ENCODE results near the gene MN1. TPM values are rescaled to one million over a fixed set of nuclear protein-coding genes. Genes with fewer than 3 reads are reported as not detected.

The MN1 gene
- total and polyA plus RNA-seq, 7 donors, result 4.3 to 39.3 (median 17.6) TPM

- peak; percentile 83 to 90 (median 85) for ATAC-seq
- Histone ChIP-seq H3K27ac (peak overlapping the region; percentile 94), H3K27me3 (ENCODE audit: insufficient read depth in 3 of 3, low read length in 2 of 3) (no peaks in the 10 kb centered on the region), H3K9me3 (no peaks in the 10 kb centered on the region), H3K4me1 (peaks cover 52% of the 10 kb centered on the region), H3K36me3 (ENCODE audit: insufficient read depth in 1 of 2, low read depth in 1 of 2) (no peaks in the 10 kb centered on the region), H3K4me3 (peak overlapping the region; percentile 35)
- TF ChIP-seq CTCF (IDR thresholded peaks at IDR 0.05), result no peak
- DNase-seq, result peak; percentile 83 to 94
- WGBS, 3 donors, result 36 to 47% (median 37%) methylated on average over 13 of the region's 13 CpGs
- intact Hi-C loops (cut with DNase I), result loop anchor here in 1 of 2 donors (5.0 kb wide), 1 partner anchor 60 kb away; no protein-coding TSS in a partner anchor
These were observed 19.5 kb downstream of the MN1 start for GRCh38 chr22:27782088-27782487.

GRCh38 chr22:27780161-27780575 lies 21.4 kb downstream of the MN1 start:
- H3K4me3 ChIP-seq, result no peak overlapping the region
- no peaks in the 10 kb centered on the region for H3K27me3 ChIP-seq (ENCODE audit: insufficient read depth in 3 of 3, low read length in 2 of 3)
- peaks cover 49% of the 10 kb centered on the region for H3K4me1 ChIP-seq
- no peaks in the 10 kb centered on the region for H3K9me3 ChIP-seq
- H3K27ac ChIP-seq, result peak overlapping the region; percentile 94
- intact Hi-C loops (cut with DNase I), result loop anchor here in 1 of 2 donors (5.0 kb wide), 1 partner anchor 58 kb away; no protein-coding TSS in a partner anchor
- TF ChIP-seq CTCF (IDR thresholded peaks at IDR 0.05), result no peak
- no peaks in the 10 kb centered on the region for H3K36me3 ChIP-seq (ENCODE audit: insufficient read depth in 1 of 2, low read depth in 1 of 2)
- no peak for DNase-seq
- no peak for ATAC-seq
- 27 to 40% (median 29%) methylated on average over 9 of the region's 9 CpGs for WGBS, 3 donors

- TF ChIP-seq CTCF (IDR thresholded peaks at IDR 0.05), result no peak
- DNase-seq, result no peak
- no peaks in the 10 kb centered on the region for H3K36me3 ChIP-seq (ENCODE audit: insufficient read depth in 1 of 2, low read depth in 1 of 2)
- no peak for ATAC-seq
- intact Hi-C loops (cut with DNase I), result loop anchor here in 1 of 2 donors (5.0 kb wide), 1 partner anchor 57 kb away; no protein-coding TSS in a partner anchor
- peak overlapping the region; percentile 94 for H3K27ac ChIP-seq
- H3K9me3 ChIP-seq, result no peaks in the 10 kb centered on the region
- H3K4me3 ChIP-seq, result no peak overlapping the region
- 6 to 31% (median 11%) methylated on average over 3 of the region's 3 CpGs for WGBS, 3 donors
- H3K27me3 ChIP-seq (ENCODE audit: insufficient read depth in 3 of 3, low read length in 2 of 3), result no peaks in the 10 kb centered on the region
- peaks cover 53% of the 10 kb centered on the region for H3K4me1 ChIP-seq
These were observed 21.9 kb downstream of the MN1 start for GRCh38 chr22:27779643-27780042.

GRCh38 chr22:27778294-27779090 lies 23.1 kb downstream of the MN1 start:
- WGBS, 3 donors, result 33 to 50% (median 34%) methylated on average over 24 of the region's 24 CpGs
- H3K27ac ChIP-seq, result peak overlapping the region; percentile 94
- H3K36me3 ChIP-seq (ENCODE audit: insufficient read depth in 1 of 2, low read depth in 1 of 2), result no peaks in the 10 kb centered on the region
- intact Hi-C loops (cut with DNase I), result no loop called here
- peaks cover 48% of the 10 kb centered on the region for H3K4me1 ChIP-seq
- no peaks in the 10 kb centered on the region for H3K27me3 ChIP-seq (ENCODE audit: insufficient read depth in 3 of 3, low read length in 2 of 3)
- no peaks in the 10 kb centered on the region for H3K9me3 ChIP-seq
- ATAC-seq (peak in 1 of 4 donors; percentile 15), DNase-seq (peak in 1 of 2 donors; percentile 14)
- TF ChIP-seq CTCF (IDR thresholded peaks at IDR 0.05), result no peak
- H3K4me3 ChIP-seq, result no peak overlapping the region
